GM21423 (cell line): Measurements from ENCODE around the gene RPL22L1.
"Not testable (repeated sequence)": the region's sequence is repeated elsewhere in the genome, so short reads cannot be mapped to it uniquely, and the experiment has no call there.

ENCODE experiments used
- ATAC-seq: cut with Tn5 transposase; IDR thresholded peaks from one replicate; pipeline ENCODE4 v1.9.1; 2021; ENCODE audit warnings: mild to moderate bottlenecking, moderate library complexity; ENCODE audit not compliant: unreplicated experiment

The RPL22L1 gene

GRCh38 chr3:170836491-170836890, 33.5 kb downstream of the RPL22L1 start:
- no peak for ATAC-seq

DNA sequence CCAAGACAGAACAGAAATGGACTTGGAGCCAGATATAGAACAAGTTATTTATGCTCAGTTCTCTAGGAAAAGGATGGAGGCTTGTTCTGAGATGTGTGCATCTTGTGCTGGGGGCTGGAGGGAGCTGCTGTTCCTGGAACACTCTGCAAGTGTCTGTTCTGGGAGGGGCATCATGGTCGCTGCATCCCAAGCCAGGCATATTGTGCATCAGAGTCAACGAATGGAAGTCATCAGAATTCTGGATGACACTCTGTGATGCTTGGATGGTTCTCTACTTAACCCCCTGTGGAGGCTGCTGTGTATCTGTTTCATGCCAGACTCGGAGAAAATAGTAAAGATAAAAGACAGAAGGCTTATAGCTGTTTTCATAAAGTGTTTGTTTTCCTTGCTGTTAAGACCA, 34.7 kb downstream of the RPL22L1 start:
- ATAC-seq, result no peak

DNA sequence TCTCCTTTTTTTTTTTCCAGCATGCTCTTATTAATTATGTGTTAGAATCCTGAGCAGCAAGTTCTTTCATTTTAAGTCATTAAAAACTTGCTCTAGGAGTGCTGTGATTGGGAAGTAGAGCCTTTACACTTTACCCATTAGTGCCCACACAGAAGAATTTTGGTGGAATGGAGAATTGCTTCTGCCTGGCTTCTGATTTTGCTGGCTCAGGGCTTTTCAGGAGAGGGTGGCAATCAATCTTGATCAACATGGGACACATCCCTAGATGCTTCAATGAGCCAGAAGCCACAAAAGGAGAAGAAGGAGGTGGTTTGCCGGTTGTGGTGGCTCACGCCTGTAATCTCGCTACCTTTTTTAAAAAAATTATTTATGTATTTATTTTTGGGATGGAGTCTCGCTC, 39.4 kb downstream of the RPL22L1 start:
- no peak for ATAC-seq

DNA sequence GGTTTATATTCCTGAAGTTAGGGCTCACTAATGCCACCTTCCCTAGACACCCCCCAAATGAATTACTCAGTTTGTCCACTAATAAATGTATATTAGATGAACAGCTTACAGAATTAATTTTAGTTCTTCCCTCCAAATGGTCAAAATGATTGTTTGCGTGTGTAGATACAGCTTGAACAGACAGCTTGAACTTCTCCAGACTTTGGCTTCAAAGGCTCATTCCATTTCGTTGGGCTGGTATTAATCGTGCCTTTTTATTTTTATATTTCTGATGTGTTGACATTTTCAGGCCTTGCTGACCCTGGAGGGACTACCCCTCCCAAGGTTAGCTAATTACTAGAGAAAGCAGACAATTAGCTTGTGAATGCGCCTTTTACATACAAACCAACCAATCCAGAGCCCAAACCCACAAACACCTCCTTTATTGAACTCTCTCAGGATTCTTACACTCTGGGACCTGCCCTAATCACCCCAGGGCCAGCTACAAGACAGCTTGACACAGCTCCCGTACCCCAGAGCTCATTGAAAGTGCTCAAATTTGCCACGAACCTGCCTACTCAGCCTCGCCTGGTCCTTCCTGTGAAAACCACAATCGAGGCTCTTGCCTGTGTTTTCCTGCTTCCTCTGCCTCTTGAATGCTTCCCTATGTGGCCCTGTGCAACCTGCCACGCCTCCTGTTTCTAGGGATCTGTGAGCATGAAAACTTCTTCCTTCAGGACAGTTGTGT, 40.3 kb downstream of the RPL22L1 start:
- no peak for ATAC-seq

DNA sequence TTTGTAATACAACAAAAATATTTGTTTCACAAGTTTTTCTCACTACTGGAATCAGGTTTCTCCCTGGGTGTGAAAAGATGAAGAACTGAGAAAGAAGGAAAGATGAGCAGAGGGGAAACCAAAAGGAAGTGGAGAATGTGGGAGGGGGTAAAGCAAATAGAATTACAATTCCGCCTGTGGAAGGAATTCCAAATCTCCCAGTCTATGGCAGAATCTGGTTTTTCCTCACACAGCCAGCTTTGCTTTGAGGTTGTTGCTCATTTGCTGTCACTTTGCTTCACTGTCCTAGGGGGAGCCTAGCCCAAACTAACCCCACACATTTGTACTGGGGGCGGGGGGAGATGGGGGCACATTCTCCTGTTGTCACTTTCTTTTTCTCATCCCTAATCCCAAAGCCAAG, 43.9 kb downstream of the RPL22L1 start:
- ATAC-seq, result no peak

- ATAC-seq, result not testable (repeated sequence)
These were observed 46.4 kb downstream of the RPL22L1 start for GRCh38 chr3:170823562-170823961.

- ATAC-seq, result not testable (repeated sequence)
These were observed 51.7 kb downstream of the RPL22L1 start for GRCh38 chr3:170818325-170818724.

DNA sequence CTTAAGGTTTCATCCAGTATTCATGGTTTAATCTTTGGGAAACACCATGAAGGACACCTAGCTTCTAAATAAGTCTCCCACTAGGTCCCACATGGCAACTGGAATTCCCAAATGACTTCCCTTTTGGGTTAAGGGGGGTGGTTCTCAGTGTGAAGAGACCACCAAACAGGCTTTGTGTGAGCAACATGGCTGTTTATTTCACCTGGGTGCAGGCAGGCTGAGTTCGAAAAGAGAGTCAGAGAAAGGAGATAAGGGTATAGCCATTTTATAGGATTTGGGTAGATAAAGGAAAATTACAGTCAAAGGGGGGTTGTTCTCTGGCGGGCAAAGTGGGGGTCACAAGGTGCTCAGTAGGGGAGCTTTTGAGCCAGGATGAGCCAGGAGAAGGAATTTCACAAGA, 52.5 kb downstream of the RPL22L1 start:
- ATAC-seq, result not testable (repeated sequence)

DNA sequence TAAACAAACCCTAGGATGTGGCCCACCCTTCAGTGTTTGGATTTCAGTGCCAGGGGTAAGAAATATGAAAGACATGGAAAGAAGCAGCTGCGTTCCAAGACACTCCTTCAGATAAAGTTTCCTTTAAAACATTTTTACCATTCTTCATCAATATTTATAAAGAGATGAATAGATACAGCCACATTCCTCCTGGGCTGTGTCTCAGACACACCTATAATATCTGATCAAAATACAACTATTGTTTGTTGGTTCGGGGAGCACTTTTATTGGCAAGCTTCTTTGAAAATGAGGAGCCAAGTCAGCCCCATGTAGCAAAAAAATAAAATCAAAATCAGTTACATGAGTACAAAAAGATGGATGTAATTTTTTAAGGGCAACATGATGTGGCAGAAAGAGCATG, 53.2 kb downstream of the RPL22L1 start:
- no peak for ATAC-seq

DNA sequence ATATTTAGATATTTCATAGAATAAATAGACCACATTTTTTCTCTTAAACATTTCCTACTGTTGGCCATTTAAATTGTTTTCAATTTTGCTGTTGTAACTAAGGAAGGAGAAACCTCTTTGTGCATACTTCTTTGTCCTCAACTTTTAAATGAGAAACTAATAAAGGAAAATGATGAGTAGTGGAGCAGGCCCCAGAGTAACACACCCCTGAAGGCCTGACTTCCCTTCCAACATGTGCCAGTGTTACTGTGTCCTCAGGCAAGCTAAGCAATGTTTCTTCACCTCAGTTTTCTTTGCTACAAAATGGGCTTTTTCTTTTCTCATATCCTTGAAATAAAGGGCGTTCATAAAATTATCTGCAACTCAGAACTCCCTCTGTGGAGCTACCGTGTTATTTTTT, 53.7 kb downstream of the RPL22L1 start:
- no peak for ATAC-seq

DNA sequence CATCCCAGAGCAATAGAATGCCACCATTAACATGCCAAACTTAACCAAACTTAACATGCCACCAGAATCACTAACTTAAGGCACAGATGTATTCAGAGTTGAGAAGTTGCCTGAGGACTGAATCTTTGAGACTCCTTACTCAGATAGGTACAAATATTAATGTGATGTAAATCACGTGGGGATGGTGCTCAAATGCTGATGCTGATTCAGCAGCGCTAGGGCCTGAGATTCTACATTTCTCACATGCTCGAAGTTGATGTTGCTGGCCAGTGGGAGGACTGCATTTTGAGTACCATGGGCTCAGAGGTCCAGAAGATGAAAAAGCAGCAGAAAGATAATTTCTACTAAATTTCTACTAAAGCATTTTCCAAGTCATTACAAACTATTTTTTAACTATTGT, 54.1 kb downstream of the RPL22L1 start:
- no peak for ATAC-seq

GRCh38 chr3:170815340-170815739, 54.7 kb downstream of the RPL22L1 start:
- no peak for ATAC-seq
